ENCODE data around the gene LRRC53.

DNA sequence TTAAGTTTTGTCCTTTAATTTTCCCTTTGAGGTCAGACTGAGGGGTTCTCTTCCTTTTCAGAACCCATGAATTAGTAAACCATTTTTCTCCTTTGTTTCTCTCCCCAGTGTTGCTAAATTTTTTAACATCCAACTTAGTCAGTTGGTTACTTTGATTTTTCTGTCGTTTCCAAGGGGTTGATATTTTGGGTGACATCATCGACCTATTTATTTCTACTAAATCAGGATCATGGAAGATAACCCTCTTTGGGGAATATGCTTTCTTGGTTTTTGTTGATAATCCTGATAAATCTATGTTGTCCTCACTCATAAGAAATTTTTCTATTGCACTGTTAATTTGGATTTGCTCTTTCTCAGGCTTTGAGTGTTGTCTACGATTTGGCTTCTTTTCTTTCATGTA, 40.9 kb downstream of the LRRC53 start:
- no peak for TF ChIP-seq POLR2A (IDR thresholded peaks at IDR 0.05)
- TF ChIP-seq, protein P1, sequence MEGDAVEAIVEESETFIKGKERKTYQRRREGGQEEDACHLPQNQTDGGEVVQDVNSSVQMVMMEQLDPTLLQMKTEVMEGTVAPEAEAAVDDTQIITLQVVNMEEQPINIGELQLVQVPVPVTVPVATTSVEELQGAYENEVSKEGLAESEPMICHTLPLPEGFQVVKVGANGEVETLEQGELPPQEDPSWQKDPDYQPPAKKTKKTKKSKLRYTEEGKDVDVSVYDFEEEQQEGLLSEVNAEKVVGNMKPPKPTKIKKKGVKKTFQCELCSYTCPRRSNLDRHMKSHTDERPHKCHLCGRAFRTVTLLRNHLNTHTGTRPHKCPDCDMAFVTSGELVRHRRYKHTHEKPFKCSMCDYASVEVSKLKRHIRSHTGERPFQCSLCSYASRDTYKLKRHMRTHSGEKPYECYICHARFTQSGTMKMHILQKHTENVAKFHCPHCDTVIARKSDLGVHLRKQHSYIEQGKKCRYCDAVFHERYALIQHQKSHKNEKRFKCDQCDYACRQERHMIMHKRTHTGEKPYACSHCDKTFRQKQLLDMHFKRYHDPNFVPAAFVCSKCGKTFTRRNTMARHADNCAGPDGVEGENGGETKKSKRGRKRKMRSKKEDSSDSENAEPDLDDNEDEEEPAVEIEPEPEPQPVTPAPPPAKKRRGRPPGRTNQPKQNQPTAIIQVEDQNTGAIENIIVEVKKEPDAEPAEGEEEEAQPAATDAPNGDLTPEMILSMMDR (IDR thresholded peaks at IDR 0.05): no peak
